ENCODE results near the gene PDZD11.
A peak's percentile ranks its signal among the peaks of the same experiment; 100 is the strongest.
"Not testable (repeated sequence)": the region's sequence is repeated elsewhere in the genome, so short reads cannot be mapped to it uniquely, and the experiment has no call there.

The PDZD11 gene, protein sequence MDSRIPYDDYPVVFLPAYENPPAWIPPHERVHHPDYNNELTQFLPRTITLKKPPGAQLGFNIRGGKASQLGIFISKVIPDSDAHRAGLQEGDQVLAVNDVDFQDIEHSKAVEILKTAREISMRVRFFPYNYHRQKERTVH

DNA sequence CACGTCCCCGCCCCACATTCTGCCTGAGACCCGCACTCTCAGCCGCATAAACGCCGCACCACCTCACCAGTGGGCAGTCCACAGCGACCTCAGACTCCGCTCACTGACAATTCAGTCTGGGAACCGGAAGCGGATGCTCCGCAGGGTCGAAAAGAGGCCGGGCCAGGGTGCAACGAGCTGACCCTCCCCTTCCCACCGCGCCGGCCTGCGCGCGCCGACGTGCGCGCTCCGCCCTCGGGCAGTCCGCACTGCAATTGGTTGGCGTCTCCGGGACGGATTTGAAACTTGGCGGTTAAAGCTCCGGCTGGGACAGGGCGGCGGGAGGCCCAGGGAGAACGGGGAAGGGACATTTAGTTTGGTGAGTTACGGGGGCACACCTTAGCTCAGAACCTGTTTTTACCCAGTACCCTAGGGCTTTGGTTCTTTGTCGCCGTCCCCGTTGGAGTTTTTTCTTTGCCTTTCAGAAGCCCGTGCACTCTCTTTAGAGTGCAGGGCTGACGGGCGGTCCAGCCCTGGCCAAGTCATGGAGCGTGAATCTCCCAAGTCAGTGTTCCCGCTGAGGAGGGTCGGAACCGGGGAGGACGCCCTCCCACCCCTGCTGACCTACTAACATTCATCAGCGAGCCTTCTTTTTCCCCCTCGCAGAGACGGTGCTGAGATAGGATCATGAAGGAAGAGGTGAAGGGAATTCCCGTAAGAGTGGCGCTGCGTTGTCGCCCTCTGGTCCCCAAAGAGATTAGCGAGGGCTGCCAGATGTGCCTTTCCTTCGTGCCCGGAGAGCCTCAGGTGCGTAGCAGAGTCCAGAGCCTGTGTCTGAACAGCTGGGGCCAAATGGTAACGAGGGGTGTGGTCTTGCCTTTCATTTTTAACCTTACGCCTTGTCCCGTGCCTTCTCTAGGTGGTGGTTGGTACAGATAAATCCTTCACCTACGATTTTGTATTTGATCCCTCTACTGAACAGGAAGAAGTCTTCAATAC is at the start of gene PDZD11, which contains the start of gene KIF4A:
PDZD11 (minus strand) TSS at position 135 of the 978 bp plus-strand sequence. CDS start 586 bp downstream, outside the sequence.
KIF4A (plus strand) TSS at position 312 of the 978 bp plus-strand sequence; CDS start at position 667, 355 bp downstream.
- peak; percentile 3 for DNase-seq

DNA sequence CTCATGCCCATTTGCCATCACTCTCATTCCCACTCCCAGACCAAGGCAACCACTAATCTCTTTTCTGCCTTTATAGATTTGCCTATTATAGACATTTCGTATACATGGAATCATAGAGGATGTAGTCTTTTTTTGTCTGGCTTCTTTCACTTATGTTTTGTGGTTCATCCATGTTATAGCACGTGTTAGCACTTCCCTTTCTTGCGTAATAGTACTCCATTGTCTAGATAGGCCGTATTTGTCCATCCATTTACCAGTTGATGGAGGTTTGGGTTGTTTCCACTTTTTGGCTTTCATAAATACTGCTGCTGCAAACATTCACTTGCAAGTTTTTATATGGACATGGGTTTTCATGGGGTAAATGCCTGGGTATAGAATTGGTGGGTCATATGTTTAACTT is 48.6 kb upstream of the PDZD11 start:
- DNase-seq: no peak

DNA sequence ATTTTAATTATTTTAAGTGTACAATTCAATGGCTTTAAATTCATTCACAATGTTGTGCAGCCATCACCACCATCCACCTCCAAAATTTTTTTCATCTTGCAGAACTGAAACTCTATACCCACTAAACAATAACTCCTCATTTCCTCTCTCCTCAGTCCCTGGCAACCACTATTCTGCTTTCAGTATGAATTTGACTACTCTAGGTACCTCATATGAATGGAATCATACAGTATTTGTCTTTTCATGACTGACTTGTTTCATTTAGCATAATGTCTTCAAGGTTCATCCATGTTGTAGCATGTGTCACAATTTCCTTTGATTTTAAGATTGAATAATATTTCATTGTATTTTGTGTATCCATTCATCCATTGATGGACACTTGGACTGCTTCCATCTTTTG is 47.0 kb upstream of the PDZD11 start:
- no peak for DNase-seq

DNA sequence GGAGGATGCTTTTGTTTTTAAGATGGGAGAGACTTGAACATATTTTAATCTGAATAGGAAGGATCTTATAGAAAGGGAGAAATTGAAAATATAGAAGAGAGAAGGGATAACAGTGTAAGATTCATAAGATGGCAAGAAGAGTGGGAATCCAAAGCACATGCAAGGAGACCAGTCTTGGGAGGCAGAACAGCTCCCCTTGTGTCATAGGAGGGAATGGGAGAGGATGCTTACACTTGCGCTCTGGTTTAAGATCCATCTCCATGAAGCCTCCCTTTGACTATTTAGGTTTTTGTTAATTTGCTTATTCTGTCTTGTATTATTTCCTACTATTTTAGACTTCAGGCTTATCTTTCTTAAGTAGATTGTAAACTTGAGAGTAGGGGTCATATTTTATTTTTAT is 42.9 kb upstream of the PDZD11 start:
- no peak for DNase-seq

DNA sequence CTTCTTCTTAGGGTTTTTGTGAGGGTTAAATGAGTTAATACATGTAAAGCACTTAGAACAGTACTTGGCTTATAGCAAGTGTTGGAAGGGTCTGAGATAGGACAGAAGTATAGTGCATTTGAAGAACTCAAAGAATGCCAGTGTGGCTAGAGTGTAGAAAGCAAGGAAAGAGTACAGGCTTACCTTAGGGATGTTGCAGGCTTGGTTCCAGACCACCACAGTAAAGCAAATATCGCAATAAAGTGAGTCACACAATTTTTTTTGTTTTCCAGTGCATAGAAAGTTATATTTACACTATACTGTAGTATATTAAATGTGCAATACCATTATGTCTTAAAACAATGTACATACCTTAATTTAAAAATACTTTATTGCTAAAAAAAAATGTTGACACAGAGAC is 41.4 kb upstream of the PDZD11 start:
- DNase-seq: no peak

DNA sequence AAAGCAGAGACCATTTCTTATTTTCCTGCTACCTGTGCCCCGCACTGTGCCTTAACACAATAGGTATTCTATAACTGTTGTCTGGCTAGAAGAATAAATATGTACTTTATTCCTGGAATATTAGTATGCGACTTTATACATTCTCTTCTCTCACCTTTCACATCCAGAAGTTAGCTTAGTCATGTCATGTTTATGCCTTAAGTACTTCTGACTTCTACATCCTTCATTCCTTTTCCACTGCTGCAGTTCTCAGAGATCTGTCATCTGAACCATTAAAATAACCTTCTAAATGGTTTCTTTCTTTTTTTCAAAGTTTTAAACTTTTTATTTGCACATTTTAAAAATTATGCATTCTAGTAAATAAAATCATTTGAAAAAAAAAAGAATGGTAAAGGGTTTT is 34.6 kb upstream of the PDZD11 start:
- no peak for DNase-seq

DNA sequence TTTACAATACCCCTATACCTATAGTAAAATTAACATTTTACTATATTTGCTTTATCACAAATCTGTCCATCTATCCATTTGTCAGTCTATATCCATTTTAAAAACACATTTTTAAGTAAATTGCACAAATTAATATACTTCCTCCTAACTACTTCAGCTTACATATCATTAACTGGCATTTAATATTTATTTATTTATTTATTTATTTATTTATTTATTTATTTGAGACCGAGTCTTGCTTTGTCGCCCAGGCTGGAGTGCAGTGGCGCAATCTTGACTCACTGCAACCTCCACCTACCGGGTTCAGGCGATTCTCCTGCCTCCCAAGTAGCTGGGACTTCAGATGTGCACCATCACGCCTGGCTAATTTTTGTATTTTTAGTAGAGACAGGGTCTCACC is 33.9 kb upstream of the PDZD11 start:
- not testable (repeated sequence) for DNase-seq

DNA sequence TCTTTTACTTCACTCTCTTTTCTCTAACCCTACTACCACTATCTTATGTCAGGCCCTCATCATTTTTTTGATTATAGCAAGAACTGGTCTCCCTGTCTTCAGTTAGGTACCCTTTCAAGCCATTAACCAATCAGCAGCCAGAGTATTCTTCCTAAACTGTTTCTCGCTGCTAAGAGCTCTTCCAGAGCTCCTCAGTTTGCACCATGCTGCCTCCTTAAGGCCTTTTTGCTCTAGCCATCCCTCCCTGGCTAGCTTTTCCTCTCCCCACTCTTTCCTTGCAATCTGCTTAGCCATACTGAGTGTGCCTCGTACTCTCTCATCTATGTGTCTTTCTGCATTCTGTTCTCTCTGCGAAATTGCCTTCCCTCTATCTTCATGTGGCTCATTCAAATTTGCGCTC is 33.1 kb upstream of the PDZD11 start:
- DNase-seq: no peak

DNA sequence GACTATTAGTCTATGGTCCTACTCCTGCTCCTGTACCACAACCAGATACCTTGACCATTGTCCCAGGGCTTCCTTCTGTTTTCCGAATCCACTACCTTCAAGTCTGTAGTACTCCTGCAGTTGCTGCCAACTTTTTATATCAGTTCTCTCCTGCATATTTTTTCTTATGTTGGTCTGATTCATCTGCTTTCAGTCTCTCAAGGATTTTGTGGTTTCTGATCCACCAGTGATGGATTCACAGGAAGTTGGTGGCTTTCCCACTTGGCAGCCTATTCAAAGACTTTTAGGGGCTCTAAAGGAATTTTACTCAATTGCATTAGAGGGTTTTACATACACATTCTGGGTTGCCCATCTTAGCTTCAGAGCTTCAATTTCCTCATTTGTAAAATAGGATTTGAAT is 23.8 kb upstream of the PDZD11 start:
- DNase-seq: no peak

DNA sequence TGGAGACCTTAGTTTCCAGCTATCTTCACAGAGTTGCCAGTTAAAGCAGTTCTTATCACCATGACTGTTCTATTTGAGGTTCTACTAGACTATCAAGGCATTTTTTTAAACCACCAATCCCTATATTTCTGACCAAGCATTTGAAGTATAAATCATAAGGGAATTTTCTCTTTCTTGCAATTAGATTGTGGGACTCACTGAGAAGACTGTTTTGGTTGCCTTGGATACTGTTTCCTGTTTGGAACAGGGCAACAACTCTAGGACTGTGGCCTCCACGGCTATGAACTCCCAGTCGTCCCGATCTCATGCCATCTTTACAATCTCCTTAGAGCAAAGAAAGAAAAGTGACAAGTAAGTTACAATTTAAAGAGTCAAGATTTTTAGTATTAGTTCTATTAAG is 12.0 kb upstream of the PDZD11 start:
- DNase-seq: no peak

DNA sequence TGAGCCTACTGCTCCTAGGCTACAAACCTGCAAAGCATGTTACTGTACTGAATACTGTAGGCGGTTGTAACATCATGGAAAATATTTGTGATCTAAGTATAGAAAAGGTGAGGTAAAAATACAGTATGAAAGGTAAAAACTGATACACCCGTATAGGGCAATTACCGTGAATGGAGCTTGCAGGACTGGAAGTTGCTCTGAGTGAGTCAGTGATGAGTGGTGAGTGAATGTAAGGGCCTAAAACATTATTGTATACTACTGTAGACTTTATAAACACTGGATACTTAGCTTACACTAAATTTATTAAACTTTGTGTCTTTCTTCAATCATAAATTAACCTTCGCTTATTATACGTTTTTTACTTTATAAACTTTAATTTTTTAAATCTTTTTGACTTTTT is 3.9 kb upstream of the PDZD11 start:
- DNase-seq: no peak

DNA sequence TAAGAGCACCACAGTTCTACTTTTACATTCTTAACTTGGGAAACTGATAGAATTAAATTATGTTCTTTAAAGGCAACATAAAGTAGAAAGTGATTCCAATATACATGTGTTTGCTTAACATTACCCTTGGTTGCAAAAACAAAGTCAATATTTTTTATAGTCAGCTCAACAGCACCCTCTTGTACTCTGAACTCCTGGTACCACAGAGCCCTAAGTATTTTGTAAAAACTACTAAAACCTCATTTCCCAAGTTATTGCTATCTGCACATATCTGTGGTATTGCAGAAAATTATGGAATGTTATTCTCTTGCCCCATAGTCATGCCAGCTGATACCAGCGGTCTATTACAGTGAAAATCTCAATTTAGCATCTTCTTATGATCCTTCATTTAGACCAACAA is 3.1 kb upstream of the PDZD11 start:
- DNase-seq: no peak

DNA sequence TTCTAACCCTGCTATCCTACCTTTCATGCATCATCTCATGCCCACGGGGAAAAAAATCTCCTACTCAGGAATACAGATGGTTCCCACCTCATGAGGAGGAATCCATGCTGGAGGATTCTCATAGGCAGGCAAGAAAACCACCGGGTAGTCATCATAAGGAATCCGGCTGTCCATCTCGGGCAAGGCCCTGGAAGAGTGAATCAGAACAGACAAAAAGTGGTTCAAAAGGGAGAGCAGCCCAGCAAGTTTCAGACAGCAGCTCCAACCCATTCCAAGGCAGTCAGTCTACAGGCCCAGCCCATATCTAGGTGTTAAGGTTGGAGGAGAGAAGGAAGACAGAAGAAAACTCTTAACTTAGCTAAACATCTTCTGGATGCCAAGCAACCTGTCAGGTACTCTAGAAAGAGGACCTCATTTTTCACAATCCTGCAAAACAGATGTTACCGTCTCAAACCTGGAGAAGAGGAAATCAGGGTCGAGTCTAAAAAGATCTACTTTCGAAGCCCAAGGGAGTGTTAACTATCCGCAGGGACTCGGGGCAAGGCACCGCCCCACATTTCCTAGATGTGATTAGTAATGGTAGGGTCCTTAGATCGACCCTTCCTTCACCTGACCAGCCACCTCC is 447 bp downstream of the PDZD11 start:
- no peak for DNase-seq

DNA sequence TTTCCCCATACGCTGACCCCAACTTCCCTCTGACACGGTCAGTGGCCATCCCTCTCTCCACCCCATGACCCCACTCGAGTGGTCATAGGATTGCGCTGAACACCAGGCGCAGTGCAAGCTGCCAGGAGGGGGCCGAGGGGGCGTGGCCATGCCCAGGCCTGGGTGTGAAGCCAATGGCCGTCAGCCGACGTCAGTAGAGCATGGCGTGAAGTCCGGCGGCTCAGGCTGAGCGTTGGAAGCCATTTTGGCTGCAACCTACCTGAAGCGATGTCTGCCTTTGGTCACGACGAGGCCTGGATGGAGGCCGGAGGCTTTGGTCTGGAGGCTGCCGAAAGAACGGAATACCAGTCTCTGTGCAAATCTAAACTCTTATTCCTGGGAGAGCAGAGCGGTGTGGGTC is 7.8 kb downstream of the PDZD11 start, which contains the start of gene RAB41:
RAB41 (plus strand) TSS at position 222 of the 400 bp plus-strand sequence; CDS start at position 268, 46 bp downstream.
- DNase-seq: no peak

DNA sequence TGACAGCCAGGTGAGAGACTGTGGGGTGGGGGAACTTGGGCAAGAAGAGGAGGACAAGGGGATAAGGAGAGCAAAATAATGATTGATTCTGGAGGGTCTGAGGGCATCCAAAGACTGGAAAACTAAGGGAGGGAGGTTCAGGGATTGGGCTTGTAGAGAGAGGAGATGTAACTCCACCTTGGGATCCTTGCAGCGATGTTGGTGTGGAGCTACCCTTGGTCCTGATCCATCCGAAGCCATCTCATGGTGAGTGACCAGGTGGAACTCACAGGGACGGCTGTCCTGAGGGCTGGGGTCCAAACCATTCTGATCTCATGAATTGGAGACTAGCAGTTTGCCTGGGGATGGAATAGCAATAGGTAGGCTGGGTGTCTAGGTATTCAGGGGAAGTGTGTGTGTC is 9.2 kb downstream of the PDZD11 start:
- no peak for DNase-seq

DNA sequence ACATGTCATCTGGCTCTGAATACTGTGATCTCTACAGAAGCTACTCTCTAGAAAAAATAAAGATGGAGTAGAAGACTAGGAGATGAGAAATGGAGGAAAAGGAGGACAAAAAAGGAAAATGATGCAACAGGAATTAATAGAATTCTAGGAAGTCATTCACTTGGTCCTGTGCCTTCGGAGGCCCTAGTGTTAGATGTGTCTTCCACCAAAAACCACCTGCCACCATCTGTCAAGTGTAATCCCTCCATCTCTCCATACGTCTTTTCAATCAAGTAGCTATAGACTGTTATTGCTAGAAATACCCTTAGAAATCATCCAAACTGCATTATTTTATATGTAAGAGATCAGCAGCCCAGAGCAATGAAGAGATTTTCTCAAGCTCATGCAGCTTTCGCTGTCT is 10.6 kb downstream of the PDZD11 start:
- DNase-seq: no peak

DNA sequence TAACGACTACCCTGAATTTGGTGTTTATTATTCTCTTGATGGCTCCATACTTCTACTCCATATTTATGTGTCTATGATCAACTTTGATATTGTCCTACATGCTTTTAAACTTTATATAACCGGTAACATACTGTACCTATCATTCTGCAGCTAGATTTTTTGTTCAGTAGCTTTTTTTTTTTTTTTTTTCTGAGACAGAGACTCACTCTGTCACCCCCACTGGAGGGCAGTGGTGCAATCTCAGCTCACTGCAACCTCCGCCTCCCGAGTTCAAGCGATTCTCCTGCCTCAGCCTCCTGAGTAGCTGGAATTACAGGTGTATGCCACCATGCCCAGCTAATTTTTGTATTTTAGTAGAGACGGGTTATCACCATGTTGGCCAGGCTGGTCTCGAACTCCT is 15.7 kb downstream of the PDZD11 start:
- not testable (repeated sequence) for DNase-seq

DNA sequence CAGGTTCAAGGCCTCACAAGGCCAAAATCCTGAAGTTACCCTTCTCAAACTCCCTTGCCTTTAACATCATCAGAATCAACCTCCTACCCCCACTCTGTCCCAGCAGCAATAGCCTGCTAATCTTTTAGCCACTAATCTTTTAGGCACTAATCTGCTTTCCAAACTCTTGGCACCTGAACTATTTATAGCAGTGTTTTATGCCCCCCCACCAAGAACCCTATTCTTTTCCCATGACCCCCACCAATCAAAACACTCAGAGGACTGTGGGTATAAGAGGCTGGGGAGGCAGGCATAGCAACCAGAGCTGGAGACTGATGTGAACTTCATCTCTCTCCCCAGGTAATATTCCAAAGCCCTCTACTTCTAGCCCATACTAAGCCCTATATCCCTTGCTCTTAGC is 21.7 kb downstream of the PDZD11 start, which contains the start of gene ARR3:
ARR3 (plus strand) TSS at position 301 of the 400 bp plus-strand sequence. CDS start 1,052 bp downstream, outside the sequence.
- DNase-seq: no peak

DNA sequence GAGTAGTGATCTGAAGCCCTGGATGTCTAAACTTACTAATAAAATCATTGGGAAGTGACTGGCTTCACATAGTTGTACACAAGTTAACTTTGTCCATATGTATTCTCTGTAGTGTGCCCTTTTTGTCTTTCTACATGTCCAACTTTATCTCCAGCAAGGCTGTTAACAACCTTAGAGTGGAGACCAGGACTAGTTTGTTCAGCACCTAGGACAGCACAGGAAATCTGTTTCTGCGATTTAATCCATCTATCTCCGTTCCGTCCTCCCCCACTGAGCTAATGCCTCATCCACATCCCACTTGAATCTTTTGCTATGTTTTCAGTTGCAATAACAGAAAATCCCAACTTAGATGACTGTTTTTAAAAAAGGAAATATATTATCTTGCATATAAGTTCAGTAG is 24.9 kb downstream of the PDZD11 start:
- no peak for DNase-seq

DNA sequence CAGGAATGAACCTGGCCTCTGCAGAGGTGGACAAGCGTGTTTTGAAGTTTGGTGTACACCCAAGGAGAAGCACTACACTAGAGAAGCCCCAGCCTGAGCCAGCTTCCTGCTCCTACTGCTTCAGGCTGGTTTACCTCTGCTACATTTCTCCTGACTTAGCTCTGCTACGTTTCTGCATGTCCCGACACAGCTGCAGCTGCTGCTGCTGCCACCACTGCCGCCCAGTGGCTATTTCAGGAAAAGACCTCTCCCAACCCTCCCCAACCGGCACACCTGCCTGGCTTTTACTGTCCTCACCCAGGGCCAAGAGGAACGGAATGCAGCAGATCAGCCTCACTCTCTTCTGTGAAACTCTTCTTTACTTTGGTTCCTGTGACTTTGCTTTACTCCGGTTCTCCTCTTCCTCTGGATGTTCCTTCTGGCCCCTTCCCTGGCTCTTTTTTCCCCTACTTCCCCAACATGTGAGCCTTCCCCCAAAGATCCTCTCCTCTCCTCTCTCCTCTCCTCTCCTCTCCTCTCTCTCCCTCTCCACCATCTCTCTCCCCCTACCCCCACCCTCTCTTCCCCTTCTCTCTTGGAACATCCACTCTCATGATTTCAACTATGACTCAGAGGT is 26.7 kb downstream of the PDZD11 start:
- peak; percentile 13 for DNase-seq

DNA sequence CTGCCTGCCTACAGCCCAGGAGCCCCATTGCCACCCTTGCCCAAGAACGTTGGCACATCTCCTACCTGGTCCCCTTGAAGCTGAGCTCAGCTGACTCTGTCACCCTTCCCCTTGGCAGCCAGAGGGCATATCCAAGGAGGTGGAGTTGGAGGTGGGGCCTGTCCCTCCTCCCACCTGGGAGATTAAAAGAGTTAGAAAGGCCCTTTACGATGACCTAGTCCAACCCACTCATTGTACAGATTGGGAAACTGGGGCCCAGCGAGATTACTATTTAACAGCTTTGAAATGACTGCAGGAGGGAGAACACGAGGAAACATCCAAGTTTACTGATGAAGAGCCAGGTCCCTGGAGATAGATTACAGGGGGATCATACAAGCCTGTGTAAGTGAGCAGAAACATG is 29.6 kb downstream of the PDZD11 start, which contains the start of gene P2RY4:
P2RY4 (minus strand) TSS at position 101 of the 400 bp plus-strand sequence. CDS start 580 bp downstream, outside the sequence.
- DNase-seq: no peak

DNA sequence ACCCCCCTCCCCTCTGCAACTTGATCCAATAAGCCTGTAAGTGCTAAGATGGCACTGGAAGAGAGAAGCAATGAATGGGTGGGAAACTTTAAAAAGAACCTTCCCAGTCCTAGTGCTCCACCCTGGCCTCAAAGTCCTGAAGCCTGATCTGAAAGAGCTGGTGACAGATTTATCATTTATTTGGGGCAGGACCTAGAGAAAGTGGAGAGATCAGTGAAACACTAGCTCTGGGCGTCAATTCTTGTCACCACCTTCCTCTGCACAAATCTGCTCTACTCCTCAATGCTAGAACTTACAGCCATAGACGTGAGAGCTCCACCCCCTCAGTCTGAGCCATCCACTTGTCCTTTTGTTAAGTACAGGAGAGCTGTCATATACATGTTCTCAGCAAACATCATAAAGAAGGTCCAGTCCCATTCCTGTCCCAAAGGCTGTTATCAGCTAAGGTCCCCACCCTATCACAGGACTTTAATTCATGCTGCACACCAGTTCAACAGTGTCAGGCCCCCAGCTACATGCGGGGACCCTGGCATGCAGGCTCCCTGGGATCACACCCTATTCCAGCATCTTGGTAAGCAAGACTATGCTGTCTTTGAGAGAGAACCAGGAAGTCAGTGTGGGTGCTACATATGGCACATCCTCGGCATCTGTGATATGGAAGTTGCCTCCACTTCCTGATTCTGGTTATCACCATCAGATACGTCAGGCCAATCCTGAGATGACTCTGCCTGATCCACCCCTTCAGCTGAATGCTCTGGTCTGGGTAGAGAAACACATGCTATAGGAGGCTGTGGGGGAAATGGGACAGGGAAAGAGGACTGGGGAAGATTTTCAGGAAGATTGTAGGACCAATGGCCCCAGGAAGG is 32.1 kb downstream of the PDZD11 start:
- DNase-seq: no peak

All from NCI-H2029 treated with DMSO at 0.1 percent for 48 hours (cell line).